Activated naive CD4-positive, alpha-beta T cell treated with anti-CD3 and anti-CD28 coated beads, Interleukin-2, amount 50 U/mL, for 72 hours (primary cell): ENCODE measurements around the gene SPEF2. TPM values are rescaled to one million over a fixed set of nuclear protein-coding genes. Genes with fewer than 3 reads are reported as not detected.

Experiments used
- ATAC-seq, 2 donors: fragments of 150-1000 bp; cut with Tn5 transposase; 2 replicates each; pipeline ENCODE4 v1.10.0; 2021; ENCODE audit warnings: mild to moderate bottlenecking in 2 of 2, moderate library complexity in 2 of 2
- DNase-seq, 2 donors: peaks; one replicate each; pipeline ENCODE4 v3.0.0; 2021 to 2022; ENCODE audit warnings: low spot score in 2 of 2
- H3K27ac Mint-ChIP-seq, 2 donors: one replicate each; pipeline ENCODE4 v1.8.0; 2022; ENCODE audit warnings: mild to moderate bottlenecking in 2 of 2, mixed read lengths in 2 of 2
- H3K36me3 Mint-ChIP-seq, 2 donors: one replicate each; pipeline ENCODE4 v1.8.0; 2022; ENCODE audit warnings: mixed read lengths in 2 of 2
- H3K9me3 Mint-ChIP-seq, 2 donors: one replicate each; pipeline ENCODE4 v1.8.0; 2022; ENCODE audit warnings: mixed read lengths in 2 of 2
- total RNA-seq, 2 donors: library from RNA; stranded (reverse); gene quantifications; one replicate each; pipeline ENCODE4 v1.2.3, GENCODE V29; 2022

The SPEF2 gene
- total RNA-seq, 2 donors from 2014 or later: 3.2 to 31.2 TPM

GRCh38 chr5:35856765-35857351 is 239.2 kb downstream of the SPEF2 start, which contains the start of gene IL7R:
TSS of gene IL7R (plus strand) at chr5:35856891. CDS start at chr5:35856978, 87 bp downstream.
- peak within 1 kb of the TSS; percentile 93 to 99 for H3K27ac Mint-ChIP-seq
- ATAC-seq: peak; percentile 65 to 73
- H3K9me3 Mint-ChIP-seq: no peaks in the 10 kb centered on the region
- no peak for DNase-seq
- H3K36me3 Mint-ChIP-seq: peaks cover 83 to 88% of the 10 kb centered on the region in 2 donors

GRCh38 chr5:35857606-35858205 is 240.0 kb downstream of the SPEF2 start:
- H3K27ac Mint-ChIP-seq: peak overlapping the region; percentile 93 to 99
- peaks cover 84 to 90% of the 10 kb centered on the region in 2 donors for H3K36me3 Mint-ChIP-seq
- ATAC-seq: peak in 1 of 2 donors; percentile 13
- H3K9me3 Mint-ChIP-seq: no peaks in the 10 kb centered on the region
- no peak for DNase-seq

- H3K36me3 Mint-ChIP-seq: peaks cover 81 to 90% of the 10 kb centered on the region in 2 donors
- H3K27ac Mint-ChIP-seq: peak overlapping the region; percentile 93 to 94
- ATAC-seq (peak in 1 of 2 donors; percentile 2), DNase-seq (no peak)
- no peaks in the 10 kb centered on the region for H3K9me3 Mint-ChIP-seq
These were observed 241.5 kb downstream of the SPEF2 start for GRCh38 chr5:35859101-35859661.

GRCh38 chr5:35860686-35861085 is 243.0 kb downstream of the SPEF2 start:
- DNase-seq: no peak
- peak overlapping the region; percentile 93 to 94 for H3K27ac Mint-ChIP-seq

GRCh38 chr5:35861718-35862117 is 244.1 kb downstream of the SPEF2 start:
- Mint-ChIP-seq H3K27ac (peak overlapping the region; percentile 93 to 94), H3K36me3 (peaks cover 88 to 92% of the 10 kb centered on the region in 2 donors), H3K9me3 (peaks cover 0 to 4% of the 10 kb centered on the region in 2 donors)
- no peak for ATAC-seq
- no peak for DNase-seq

More at GRCh38 chr5:35860686-35861085, 243.0 kb downstream of the SPEF2 start:
- ATAC-seq: no peak
- H3K36me3 Mint-ChIP-seq: peaks cover 81 to 90% of the 10 kb centered on the region in 2 donors
- H3K9me3 Mint-ChIP-seq: peaks cover 0 to 4% of the 10 kb centered on the region in 2 donors

- H3K36me3 Mint-ChIP-seq: peaks cover 87 to 93% of the 10 kb centered on the region in 2 donors
- ATAC-seq (peak in 1 of 2 donors; percentile 47), DNase-seq (no peak)
- peaks cover 0 to 4% of the 10 kb centered on the region in 2 donors for H3K9me3 Mint-ChIP-seq
- peak overlapping the region; percentile 93 to 94 for H3K27ac Mint-ChIP-seq
These were observed 244.5 kb downstream of the SPEF2 start for GRCh38 chr5:35862126-35862525.

- ATAC-seq (peak; percentile 73 to 74), DNase-seq (peak in 1 of 2 donors; percentile 26)
- peak overlapping the region; percentile 93 to 94 for H3K27ac Mint-ChIP-seq
- H3K36me3 Mint-ChIP-seq: peaks cover 89 to 93% of the 10 kb centered on the region in 2 donors
- peaks cover 0 to 4% of the 10 kb centered on the region in 2 donors for H3K9me3 Mint-ChIP-seq
These were observed 245.5 kb downstream of the SPEF2 start for GRCh38 chr5:35863159-35863558.

Other genes starting within 250 kb of the SPEF2 start
- 100 to 1,000 TPM; 309 to 314 TPM for gene IL7R, start 239.0 kb downstream of the SPEF2 start, total RNA-seq